Fibroblast of the aortic adventitia (primary cell): ENCODE data around the gene WNT11. TPM values are rescaled to one million over a fixed set of nuclear protein-coding genes. Genes with fewer than 3 reads are reported as not detected.

Experiments
- DNase-seq: peaks from one replicate; pipeline ENCODE4 v3.0.0-alpha.2; 2010; ENCODE audit warnings: low read depth
- H3K4me3 ChIP-seq: 2 replicates; pipeline ENCODE4 v1.5.1; 2011; ENCODE audit warnings: low read depth, mild to moderate bottlenecking, control low read depth, low read length, moderate library complexity
- total RNA-seq: library from RNA; depleted of rRNA; stranded (reverse); fragments of >200 nt; gene quantifications from 2 replicates; pipeline ENCODE4 v1.2.3, GENCODE V29; 2012; ENCODE audit warnings: low replicate concordance
- TF ChIP-seq, protein P1 (sequence below): IDR thresholded peaks from 2 replicates; pipeline ENCODE4 v1.5.1; 2011; ENCODE audit warnings: mild to moderate bottlenecking, low read length, control low read depth, inconsistent platforms; ENCODE audit not compliant: insufficient read depth

The WNT11 gene
- total RNA-seq, 1 donor, result 1.2 TPM

DNA sequence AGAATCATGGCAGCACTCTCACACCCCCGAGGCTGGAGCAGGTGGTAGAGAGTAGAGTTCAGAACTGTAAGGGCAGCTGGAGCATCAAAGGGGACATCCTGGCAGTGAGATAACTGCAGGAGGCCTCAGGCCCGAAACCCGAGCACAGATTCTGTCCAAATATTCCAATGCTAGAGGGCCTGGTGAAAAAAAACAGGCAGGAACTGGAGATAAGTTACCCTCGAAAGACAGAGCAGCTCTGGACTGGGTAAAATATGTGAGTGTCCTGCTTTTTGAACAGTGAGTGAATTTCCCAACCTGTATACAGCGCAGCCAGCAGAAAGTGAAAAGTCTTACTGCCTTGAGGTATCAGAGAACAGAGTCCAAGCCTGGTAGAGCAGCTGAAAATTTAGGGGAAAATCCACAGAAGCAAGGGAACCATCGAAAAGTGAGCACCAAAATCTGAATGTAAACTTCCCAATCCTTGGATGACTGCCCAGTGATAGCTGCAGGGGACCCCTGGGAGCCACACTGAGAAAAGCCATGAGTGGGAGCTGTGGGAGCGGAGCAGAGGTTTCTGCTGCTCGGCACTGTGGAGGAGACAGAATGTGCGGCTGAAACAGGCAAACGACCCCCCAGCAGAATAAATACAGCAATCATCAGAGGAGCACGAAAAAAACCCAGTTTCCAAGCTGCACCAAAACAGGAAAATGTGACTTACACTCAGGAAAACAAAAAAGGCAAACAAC, 50.6 kb downstream of the WNT11 start:
- TF ChIP-seq, protein P1, sequence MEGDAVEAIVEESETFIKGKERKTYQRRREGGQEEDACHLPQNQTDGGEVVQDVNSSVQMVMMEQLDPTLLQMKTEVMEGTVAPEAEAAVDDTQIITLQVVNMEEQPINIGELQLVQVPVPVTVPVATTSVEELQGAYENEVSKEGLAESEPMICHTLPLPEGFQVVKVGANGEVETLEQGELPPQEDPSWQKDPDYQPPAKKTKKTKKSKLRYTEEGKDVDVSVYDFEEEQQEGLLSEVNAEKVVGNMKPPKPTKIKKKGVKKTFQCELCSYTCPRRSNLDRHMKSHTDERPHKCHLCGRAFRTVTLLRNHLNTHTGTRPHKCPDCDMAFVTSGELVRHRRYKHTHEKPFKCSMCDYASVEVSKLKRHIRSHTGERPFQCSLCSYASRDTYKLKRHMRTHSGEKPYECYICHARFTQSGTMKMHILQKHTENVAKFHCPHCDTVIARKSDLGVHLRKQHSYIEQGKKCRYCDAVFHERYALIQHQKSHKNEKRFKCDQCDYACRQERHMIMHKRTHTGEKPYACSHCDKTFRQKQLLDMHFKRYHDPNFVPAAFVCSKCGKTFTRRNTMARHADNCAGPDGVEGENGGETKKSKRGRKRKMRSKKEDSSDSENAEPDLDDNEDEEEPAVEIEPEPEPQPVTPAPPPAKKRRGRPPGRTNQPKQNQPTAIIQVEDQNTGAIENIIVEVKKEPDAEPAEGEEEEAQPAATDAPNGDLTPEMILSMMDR, result no peak
- no peak for DNase-seq
- no peak overlapping the region for H3K4me3 ChIP-seq

DNA sequence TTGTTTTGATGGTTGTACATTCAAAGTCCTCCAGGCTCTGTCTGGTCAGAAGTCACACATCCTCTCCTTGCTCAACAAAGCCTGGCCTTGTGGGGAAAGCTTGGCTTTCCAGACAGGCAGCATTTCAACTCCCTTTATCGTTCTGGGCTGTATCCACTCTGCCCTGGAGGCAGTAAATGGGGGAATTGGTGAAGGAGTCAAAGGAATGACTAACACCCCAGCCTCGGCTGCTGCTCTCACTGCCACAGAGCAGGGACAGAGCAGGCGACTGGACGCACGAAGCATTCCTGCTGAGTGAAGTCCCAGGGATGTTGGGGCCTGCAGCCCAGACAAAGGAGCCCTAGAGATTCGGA, 52.8 kb downstream of the WNT11 start:
- TF ChIP-seq, protein P1, result no peak
- H3K4me3 ChIP-seq, result no peak overlapping the region
- peak; percentile 45 for DNase-seq

DNA sequence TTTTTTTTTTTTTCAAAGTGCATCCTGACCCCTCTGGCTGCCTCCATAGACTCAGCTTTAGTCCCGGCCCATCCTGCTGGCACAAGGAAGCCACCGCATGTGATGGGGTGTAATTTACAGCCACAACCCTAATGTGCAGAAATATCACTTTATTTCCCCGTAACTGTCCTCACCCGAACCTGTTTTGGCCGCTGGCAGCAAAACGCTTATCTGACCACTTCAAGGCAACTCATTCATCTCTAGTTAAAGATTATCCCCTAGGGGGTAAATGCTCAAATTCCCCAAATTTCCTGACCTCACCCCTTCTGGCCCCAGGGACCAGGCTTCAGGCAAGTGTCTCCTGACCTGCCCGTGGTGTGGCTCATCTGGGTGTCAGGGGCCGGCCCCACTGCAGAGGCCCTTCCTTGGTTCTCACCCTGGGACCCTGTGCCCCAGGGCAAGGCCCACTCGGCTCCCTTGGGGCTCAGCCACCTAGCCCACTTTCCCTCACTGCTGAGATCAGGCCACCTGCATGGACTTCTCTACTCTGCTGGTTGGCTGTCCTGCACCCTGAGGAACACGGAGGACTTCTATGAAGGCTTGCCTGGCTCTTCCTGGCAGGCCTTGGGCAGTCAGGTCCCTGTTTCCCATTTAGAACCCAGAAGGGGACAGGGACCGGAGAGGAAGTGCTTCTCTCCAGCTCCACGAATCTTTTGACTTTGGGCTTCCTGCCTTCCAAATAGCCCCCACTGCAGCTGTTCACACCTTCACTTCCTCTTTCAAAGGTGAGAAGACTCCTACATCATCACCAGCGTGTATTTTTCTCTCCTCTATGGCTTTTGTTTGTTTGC, 53.3 kb downstream of the WNT11 start:
- TF ChIP-seq, protein P1, result no peak
- no peak overlapping the region for H3K4me3 ChIP-seq

DNA sequence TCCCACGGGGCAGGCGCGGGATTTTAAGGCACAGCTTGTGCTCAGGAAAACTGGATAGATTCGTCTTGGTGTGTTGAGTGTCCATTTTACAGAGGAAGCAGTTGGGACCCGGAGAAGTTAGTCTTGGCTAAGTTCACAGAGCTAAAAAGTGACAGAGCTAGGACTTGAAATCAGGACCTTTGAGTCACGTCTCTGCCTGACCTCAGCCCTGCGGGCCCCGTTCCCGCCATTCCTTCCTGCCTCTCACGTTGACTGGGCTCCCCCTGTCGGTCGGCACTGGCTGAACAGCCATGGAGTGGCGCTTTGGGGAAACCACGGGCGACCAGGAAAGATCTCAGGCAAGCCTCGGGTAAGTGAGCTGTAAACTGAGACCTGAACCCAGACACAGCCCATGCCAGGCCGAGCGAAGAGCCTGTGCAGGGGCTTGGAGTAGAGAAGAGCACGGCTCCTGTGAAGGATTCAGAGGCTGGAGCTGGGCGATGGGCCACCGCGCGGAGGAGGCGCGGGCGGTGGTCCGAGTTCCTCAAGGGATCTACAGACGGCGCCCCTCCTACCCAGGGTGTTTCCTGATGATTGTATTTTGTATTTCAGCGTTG, 54.1 kb downstream of the WNT11 start:
- TF ChIP-seq, protein P1, result peak; percentile 99
- peak; percentile 77 for DNase-seq
- H3K4me3 ChIP-seq, result peak overlapping the region; percentile 59

More for the DNA sequence above, 53.3 kb downstream of the WNT11 start:
- no peak for DNase-seq

DNA sequence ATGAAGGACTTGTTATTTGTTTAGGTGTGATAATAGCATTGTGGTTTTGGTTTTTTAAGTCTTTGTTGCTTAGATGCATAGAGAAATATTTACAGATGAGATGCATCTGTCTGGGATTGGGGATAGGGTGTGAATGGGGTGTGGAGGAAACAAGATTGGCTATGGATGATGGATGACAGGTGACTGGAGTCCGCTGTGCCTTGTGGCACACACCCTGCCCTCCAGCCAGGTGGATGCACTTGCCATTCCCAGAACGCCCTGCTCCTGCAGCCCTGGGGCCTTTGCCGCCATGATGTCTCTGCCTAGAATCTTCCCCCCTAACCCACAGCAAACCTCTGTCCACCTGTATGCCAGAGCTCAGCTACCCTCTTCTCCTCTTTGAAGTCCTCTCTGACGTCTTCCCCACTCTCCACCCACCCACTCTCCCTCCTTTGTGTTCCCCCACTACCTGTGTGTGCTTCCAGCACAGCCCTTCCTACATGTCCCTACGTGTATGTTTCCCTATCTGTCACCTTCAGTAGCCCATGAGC, 54.7 kb downstream of the WNT11 start:
- no peak for DNase-seq
- TF ChIP-seq, protein P1, result no peak

DNA sequence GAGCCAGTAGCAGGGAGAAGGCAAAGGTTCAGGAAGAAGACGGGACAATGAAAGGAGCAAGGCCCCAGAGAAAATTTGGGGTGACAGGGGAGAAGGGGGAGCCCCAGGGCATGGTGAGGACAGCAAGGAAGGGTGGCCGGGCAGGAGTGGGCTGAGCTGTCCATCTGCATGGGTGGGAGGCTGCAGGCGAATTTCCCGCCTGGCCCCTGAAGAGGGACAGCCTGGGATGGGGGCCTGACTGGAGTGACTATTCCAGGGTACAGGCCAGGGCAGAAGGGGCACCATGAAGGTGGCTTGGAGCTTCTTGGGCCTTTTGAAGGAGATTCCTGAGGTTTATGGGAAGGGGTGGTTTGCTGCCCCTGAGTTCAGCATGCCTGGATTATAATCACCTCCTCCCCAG, 56.2 kb downstream of the WNT11 start:
- H3K4me3 ChIP-seq, result no peak overlapping the region
- DNase-seq, result no peak
- TF ChIP-seq, protein P1, result no peak

More for the DNA sequence above, 54.7 kb downstream of the WNT11 start:
- H3K4me3 ChIP-seq, result no peak overlapping the region
